ENCODE data around the gene POGZ. TPM values are rescaled to one million over a fixed set of nuclear protein-coding genes. Genes with fewer than 3 reads are reported as not detected.
A peak's percentile ranks its signal among the peaks of the same experiment; 100 is the strongest.

Gene POGZ
- total and polyA plus RNA-seq, 7 experiments from 2014 or later = 7.4 to 143 (median 111) TPM

GRCh38 chr1:151491641-151492040 is 32.3 kb upstream of the POGZ start:
- Histone ChIP-seq H3K9me3 (ENCODE audit: control insufficient read depth in 2 of 3, low read length in 3 of 3) (no peaks in the 10 kb centered on the region), H3K36me3 (ENCODE audit: control insufficient read depth in 2 of 3, insufficient read depth in 3 of 3, low read length in 3 of 3) (no peaks in the 10 kb centered on the region), H3K4me1 (ENCODE audit: control insufficient read depth in 2 of 2, insufficient read depth in 2 of 2, low read length in 2 of 2) (no peaks in the 10 kb centered on the region), H3K27me3 (ENCODE audit: control insufficient read depth in 2 of 2, insufficient read depth in 2 of 2, low read length in 2 of 2) (no peaks in the 10 kb centered on the region), H3K27ac (ENCODE audit: low read depth, low read length) (no peak overlapping the region), H3K4me3 (ENCODE audit: low read length) (no peak overlapping the region)
- Mint-ChIP-seq H3K27me3 (peaks cover 0 to 6% (median 0%) of the 10 kb centered on the region in 5 donors), H3K36me3 (no peaks in the 10 kb centered on the region), H3K27ac (no peak overlapping the region), H3K9me3 (no peaks in the 10 kb centered on the region), H3K4me3 (no peak overlapping the region), H3K4me1 (peaks cover 0 to 4% (median 0%) of the 10 kb centered on the region in 7 donors)
- intact Hi-C loops (cut with micrococcal nuclease) = no loop called here
- ATAC-seq = no peak
- ChIA-PET CTCF (no interaction called here), POLR2A (interaction anchor here (0.5 kb wide), 1 partner anchor 1126 kb away, joined by 5 read pairs; no protein-coding TSS in a partner anchor)
- DNase-seq = no peak

- H3K36me3 ChIP-seq (ENCODE audit: control insufficient read depth in 2 of 3, insufficient read depth in 3 of 3, low read length in 3 of 3) = no peaks in the 10 kb centered on the region
- H3K9me3 Mint-ChIP-seq = peaks cover 0 to 5% (median 0%) of the 10 kb centered on the region in 11 donors
- intact Hi-C loops (cut with micrococcal nuclease) = loop anchor here in 1 of 2 donors (1.0 kb wide), 1 partner anchor 13 kb away; no protein-coding TSS in a partner anchor
- no peak overlapping the region for H3K27ac ChIP-seq (ENCODE audit: low read depth, low read length)
- no peaks in the 10 kb centered on the region for H3K4me1 ChIP-seq (ENCODE audit: control insufficient read depth in 2 of 2, insufficient read depth in 2 of 2, low read length in 2 of 2)
- no peak overlapping the region for H3K4me3 ChIP-seq (ENCODE audit: low read length)
- no peak overlapping the region for H3K4me3 Mint-ChIP-seq
- POLR2A ChIA-PET = no interaction called here
- H3K9me3 ChIP-seq (ENCODE audit: control insufficient read depth in 2 of 3, low read length in 3 of 3) = no peaks in the 10 kb centered on the region
- CTCF ChIA-PET = no interaction called here
- no peak for ATAC-seq
- H3K27me3 Mint-ChIP-seq = peaks cover 0 to 2% (median 0%) of the 10 kb centered on the region in 5 donors
- DNase-seq = no peak
- peak overlapping the region in 1 of 9 donors; percentile 1 for H3K27ac Mint-ChIP-seq
- peaks cover 0 to 2% (median 0%) of the 10 kb centered on the region in 5 donors for H3K36me3 Mint-ChIP-seq
- H3K27me3 ChIP-seq (ENCODE audit: control insufficient read depth in 2 of 2, insufficient read depth in 2 of 2, low read length in 2 of 2) = no peaks in the 10 kb centered on the region
- H3K4me1 Mint-ChIP-seq = no peaks in the 10 kb centered on the region
These were observed 27.3 kb upstream of the POGZ start for GRCh38 chr1:151486557-151486956.

DNA sequence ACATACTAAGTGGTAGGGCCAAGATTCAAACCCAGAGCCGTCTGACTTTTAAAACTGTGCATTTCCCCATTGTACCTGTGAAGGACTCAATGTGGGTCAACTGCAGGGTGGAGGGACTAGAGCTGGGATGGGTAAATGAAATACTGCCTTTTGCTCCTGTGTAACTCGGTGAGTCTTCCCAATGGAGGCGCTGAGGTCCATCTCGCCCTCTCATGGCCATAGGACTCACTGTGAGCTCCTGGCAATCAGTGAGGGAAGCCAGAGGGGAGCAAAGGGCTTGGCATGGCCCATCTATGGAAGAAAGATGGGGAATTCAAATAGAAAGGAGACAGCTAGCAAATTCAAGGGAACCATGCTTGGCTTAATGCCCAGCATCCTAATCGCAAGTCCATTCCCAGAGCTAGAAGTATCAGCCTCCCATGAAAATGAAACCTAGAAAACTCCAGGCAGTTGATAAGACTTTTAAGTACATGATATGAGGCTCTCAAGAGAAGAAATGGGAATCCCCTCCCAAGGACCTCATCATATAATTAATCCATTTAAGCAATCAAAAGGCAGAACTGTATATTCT is 26.5 kb upstream of the POGZ start:
- H3K36me3 Mint-ChIP-seq = peaks cover 0 to 2% (median 0%) of the 10 kb centered on the region in 5 donors
- H3K9me3 Mint-ChIP-seq = peaks cover 0 to 6% (median 0%) of the 10 kb centered on the region in 11 donors
- ChIA-PET POLR2A (interaction anchor here (1.0 to 1.2 kb wide), 2 partner anchors 9 to 60 kb away, joined by 3 to 7 read pairs; no protein-coding TSS in a partner anchor), CTCF (no interaction called here)
- H3K27ac Mint-ChIP-seq = peak overlapping the region in 2 of 9 donors; percentile 18 to 64
- H3K4me3 Mint-ChIP-seq = no peak overlapping the region
- ATAC-seq (no peak), DNase-seq (no peak)
- Histone ChIP-seq H3K4me1 (ENCODE audit: control insufficient read depth in 2 of 2, insufficient read depth in 2 of 2, low read length in 2 of 2) (no peaks in the 10 kb centered on the region), H3K27ac (ENCODE audit: low read depth, low read length) (no peak overlapping the region), H3K36me3 (ENCODE audit: control insufficient read depth in 2 of 3, insufficient read depth in 3 of 3, low read length in 3 of 3) (no peaks in the 10 kb centered on the region), H3K27me3 (ENCODE audit: control insufficient read depth in 2 of 2, insufficient read depth in 2 of 2, low read length in 2 of 2) (no peaks in the 10 kb centered on the region), H3K9me3 (ENCODE audit: control insufficient read depth in 2 of 3, low read length in 3 of 3) (no peaks in the 10 kb centered on the region), H3K4me3 (ENCODE audit: low read length) (no peak overlapping the region)
- no peaks in the 10 kb centered on the region for H3K4me1 Mint-ChIP-seq
- peaks cover 0 to 2% (median 0%) of the 10 kb centered on the region in 5 donors for H3K27me3 Mint-ChIP-seq
- intact Hi-C loops (cut with micrococcal nuclease) = loop anchor here in 1 of 2 donors (1.0 kb wide), 1 partner anchor 12 kb away; no protein-coding TSS in a partner anchor

GRCh38 chr1:151482017-151482416 is 22.7 kb upstream of the POGZ start:
- no peaks in the 10 kb centered on the region for H3K27me3 ChIP-seq (ENCODE audit: control insufficient read depth in 2 of 2, insufficient read depth in 2 of 2, low read length in 2 of 2)
- Mint-ChIP-seq H3K9me3 (peaks cover 0 to 11% (median 0%) of the 10 kb centered on the region in 11 donors), H3K4me1 (no peaks in the 10 kb centered on the region), H3K27ac (no peak overlapping the region), H3K27me3 (peaks cover 0 to 3% (median 1%) of the 10 kb centered on the region in 5 donors), H3K4me3 (no peak overlapping the region), H3K36me3 (peaks cover 0 to 3% (median 0%) of the 10 kb centered on the region in 5 donors)
- ChIA-PET POLR2A (interaction anchor here (0.9 to 1.2 kb wide), 2 partner anchors 10 to 205 kb away, joined by 3 to 7 read pairs; no protein-coding TSS in a partner anchor), CTCF (no interaction called here)
- intact Hi-C loops (cut with micrococcal nuclease) = no loop called here
- H3K9me3 ChIP-seq (ENCODE audit: control insufficient read depth in 2 of 3, low read length in 3 of 3) = no peaks in the 10 kb centered on the region
- no peaks in the 10 kb centered on the region for H3K4me1 ChIP-seq (ENCODE audit: control insufficient read depth in 2 of 2, insufficient read depth in 2 of 2, low read length in 2 of 2)
- H3K4me3 ChIP-seq (ENCODE audit: low read length) = no peak overlapping the region
- no peaks in the 10 kb centered on the region for H3K36me3 ChIP-seq (ENCODE audit: control insufficient read depth in 2 of 3, insufficient read depth in 3 of 3, low read length in 3 of 3)
- DNase-seq = no peak
- ATAC-seq = no peak
- H3K27ac ChIP-seq (ENCODE audit: low read depth, low read length) = no peak overlapping the region

DNA sequence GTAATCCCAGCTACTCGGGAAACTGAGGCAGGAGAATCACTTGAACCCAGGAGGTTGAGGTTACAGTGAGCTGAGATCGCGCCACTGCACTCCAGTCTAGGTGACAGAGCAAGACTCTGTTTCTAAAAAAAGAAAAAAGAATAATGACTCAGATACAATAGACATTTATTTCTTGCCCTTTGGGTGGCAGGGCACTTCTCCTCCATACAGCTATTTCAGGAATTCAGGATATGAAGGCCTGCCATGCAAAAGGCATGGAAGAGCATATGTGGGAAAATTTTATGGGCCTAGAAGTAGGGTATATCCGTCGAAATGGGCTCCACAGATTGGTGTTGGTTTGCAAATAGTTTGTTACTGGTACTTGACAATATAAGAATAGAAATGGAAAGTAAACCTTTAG is 20.2 kb upstream of the POGZ start:
- H3K36me3 ChIP-seq (ENCODE audit: control insufficient read depth in 2 of 3, insufficient read depth in 3 of 3, low read length in 3 of 3) = no peaks in the 10 kb centered on the region
- Mint-ChIP-seq H3K27me3 (peaks cover 0 to 7% (median 4%) of the 10 kb centered on the region in 5 donors), H3K4me3 (no peak overlapping the region), H3K4me1 (peaks cover 0 to 6% (median 0%) of the 10 kb centered on the region in 7 donors), H3K9me3 (peaks cover 0 to 11% (median 0%) of the 10 kb centered on the region in 11 donors), H3K27ac (no peak overlapping the region), H3K36me3 (peaks cover 0 to 3% (median 0%) of the 10 kb centered on the region in 5 donors)
- CTCF ChIA-PET = no interaction called here
- no peaks in the 10 kb centered on the region for H3K27me3 ChIP-seq (ENCODE audit: control insufficient read depth in 2 of 2, insufficient read depth in 2 of 2, low read length in 2 of 2)
- DNase-seq (no peak), ATAC-seq (no peak)
- POLR2A ChIA-PET = no interaction called here
- no peak overlapping the region for H3K27ac ChIP-seq (ENCODE audit: low read depth, low read length)
- intact Hi-C loops (cut with micrococcal nuclease) = no loop called here
- H3K4me3 ChIP-seq (ENCODE audit: low read length) = no peak overlapping the region
- H3K4me1 ChIP-seq (ENCODE audit: control insufficient read depth in 2 of 2, insufficient read depth in 2 of 2, low read length in 2 of 2) = no peaks in the 10 kb centered on the region
- no peaks in the 10 kb centered on the region for H3K9me3 ChIP-seq (ENCODE audit: control insufficient read depth in 2 of 3, low read length in 3 of 3)

DNA sequence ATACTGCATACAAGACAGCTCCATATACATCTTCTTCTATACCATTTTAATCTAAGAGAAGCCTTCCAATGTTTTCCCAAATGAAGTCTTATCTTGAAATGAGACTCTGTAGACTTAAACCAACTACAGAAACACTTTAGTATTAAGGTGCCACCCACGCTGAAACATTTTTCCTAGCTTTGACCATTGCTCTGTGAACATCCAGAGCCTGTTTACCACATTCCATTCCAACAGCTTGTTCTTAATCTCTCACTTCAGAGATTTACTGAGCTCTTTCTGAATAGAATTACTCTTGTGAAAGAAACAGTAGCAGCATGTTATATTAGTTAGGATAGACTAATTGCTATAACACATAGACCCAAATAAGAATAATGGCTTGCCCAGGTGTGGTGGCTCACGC is 19.6 kb upstream of the POGZ start:
- H3K36me3 Mint-ChIP-seq = peaks cover 0 to 3% (median 0%) of the 10 kb centered on the region in 5 donors
- ATAC-seq = no peak
- H3K9me3 ChIP-seq (ENCODE audit: control insufficient read depth in 2 of 3, low read length in 3 of 3) = no peaks in the 10 kb centered on the region
- H3K27me3 ChIP-seq (ENCODE audit: control insufficient read depth in 2 of 2, insufficient read depth in 2 of 2, low read length in 2 of 2) = no peaks in the 10 kb centered on the region
- intact Hi-C loops (cut with micrococcal nuclease) = no loop called here
- H3K27me3 Mint-ChIP-seq = peaks cover 0 to 7% (median 4%) of the 10 kb centered on the region in 5 donors
- H3K4me3 Mint-ChIP-seq = no peak overlapping the region
- H3K4me1 Mint-ChIP-seq = peaks cover 0 to 8% (median 0%) of the 10 kb centered on the region in 7 donors
- no peak for DNase-seq
- CTCF ChIA-PET = no interaction called here
- H3K4me3 ChIP-seq (ENCODE audit: low read length) = no peak overlapping the region
- peaks cover 0 to 11% (median 0%) of the 10 kb centered on the region in 11 donors for H3K9me3 Mint-ChIP-seq
- H3K4me1 ChIP-seq (ENCODE audit: control insufficient read depth in 2 of 2, insufficient read depth in 2 of 2, low read length in 2 of 2) = no peaks in the 10 kb centered on the region
- no peaks in the 10 kb centered on the region for H3K36me3 ChIP-seq (ENCODE audit: control insufficient read depth in 2 of 3, insufficient read depth in 3 of 3, low read length in 3 of 3)
- POLR2A ChIA-PET = no interaction called here
- H3K27ac ChIP-seq (ENCODE audit: low read depth, low read length) = no peak overlapping the region
- H3K27ac Mint-ChIP-seq = no peak overlapping the region

Data from naive thymus-derived CD4-positive, alpha-beta T cell (primary cell).